ENCODE data around the gene ITGAL.

GRCh38 chr16:30484887-30485286, 12.3 kb downstream of the ITGAL start:
- TF ChIP-seq PPARA (CRISPR knock-in tag; IDR thresholded peaks at IDR 0.05; ENCODE audit: borderline replicate concordance) (no peak), PATZ1 (CRISPR knock-in tag; IDR thresholded peaks at IDR 0.05; ENCODE audit: borderline replicate concordance) (no peak), ZFP30 (CRISPR knock-in tag; IDR thresholded peaks at IDR 0.05) (no peak), CREB5 (CRISPR knock-in tag; IDR thresholded peaks at IDR 0.05; ENCODE audit: low read depth) (no peak), ARNTL (CRISPR knock-in tag; IDR thresholded peaks at IDR 0.05; ENCODE audit: borderline replicate concordance, low read depth) (no peak), ZFP3 (CRISPR knock-in tag; IDR thresholded peaks at IDR 0.05) (no peak), ZNF8 (CRISPR knock-in tag; IDR thresholded peaks at IDR 0.05) (no peak), BACH2 (CRISPR knock-in tag; IDR thresholded peaks at IDR 0.05; ENCODE audit: borderline replicate concordance) (no peak), GLIS3 (CRISPR knock-in tag; IDR thresholded peaks at IDR 0.05) (no peak), TCF4 (CRISPR knock-in tag; IDR thresholded peaks at IDR 0.05; ENCODE audit: borderline replicate concordance) (no peak), ISL1 (CRISPR knock-in tag; IDR thresholded peaks at IDR 0.05) (no peak), ZNF70 (CRISPR knock-in tag; IDR thresholded peaks at IDR 0.05) (no peak)

Measured in SK-N-SH treated with all-trans-retinoic acid at 6 μM for 48 hours (cell line).